PC-3 (cell line): ENCODE measurements around the gene LGALS7B.
A peak's percentile ranks its signal among the peaks of the same experiment; 100 is the strongest.

Experiments
- EZH2 ChIP-seq: fragments of 300-600 bp; sonication (generic); IDR thresholded peaks from one replicate; pipeline ENCODE4 v1.6.1; 2017; ENCODE audit warnings: antibody characterized with exemption, mild to moderate bottlenecking, low read length; ENCODE audit not compliant: unreplicated experiment
- EZH2phosphoT487 ChIP-seq: fragments of 300-600 bp; sonication (generic); IDR thresholded peaks from 2 replicates; pipeline ENCODE4 v1.6.1; 2018; ENCODE audit warnings: mild to moderate bottlenecking, antibody characterized with exemption, low read length, borderline replicate concordance
- TF ChIP-seq, protein P1 (sequence below): fragments of 300-600 bp; sonication (generic); conservative IDR thresholded peaks from 2 replicates; pipeline ENCODE4 v1.5.1; 2017; ENCODE audit warnings: antibody characterized with exemption, low read depth, mild to moderate bottlenecking, low read length

DNA sequence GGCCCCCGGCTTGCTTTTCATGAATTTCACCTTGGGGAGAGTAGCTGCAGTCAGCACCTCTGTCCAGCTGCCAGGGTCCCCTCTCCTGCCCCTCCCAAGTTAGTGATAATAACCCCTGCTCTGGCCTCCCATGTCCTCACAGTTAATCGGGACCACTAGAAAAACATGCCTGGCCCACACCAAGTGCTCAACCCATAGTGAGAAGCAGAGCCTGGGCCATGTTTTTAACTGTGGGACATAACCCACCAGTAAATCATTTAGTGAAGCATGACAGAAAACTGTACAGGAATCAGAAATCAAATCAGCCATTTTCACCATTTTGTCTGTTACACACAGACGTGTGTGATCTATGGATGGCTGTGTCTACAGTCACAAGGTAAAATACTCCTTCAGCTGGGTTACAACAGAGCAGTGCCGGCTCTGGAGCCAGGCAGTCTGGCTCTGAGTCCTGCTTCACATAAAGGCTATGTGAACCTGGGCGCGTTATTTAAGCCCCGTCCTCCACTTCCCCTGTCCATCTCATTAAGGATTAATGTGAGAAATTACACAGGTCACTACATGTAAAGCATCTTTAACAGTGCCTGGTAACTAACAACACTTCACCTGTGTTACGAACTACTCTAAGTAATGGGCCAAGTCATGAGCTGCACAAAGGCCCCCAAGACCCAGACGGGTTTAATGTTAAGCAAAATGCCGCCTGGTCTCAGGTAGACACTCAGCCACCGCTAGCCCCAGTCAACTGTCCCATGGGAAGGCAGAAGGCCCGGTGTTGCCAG is 50.2 kb downstream of the LGALS7B start:
- TF ChIP-seq, protein P1, sequence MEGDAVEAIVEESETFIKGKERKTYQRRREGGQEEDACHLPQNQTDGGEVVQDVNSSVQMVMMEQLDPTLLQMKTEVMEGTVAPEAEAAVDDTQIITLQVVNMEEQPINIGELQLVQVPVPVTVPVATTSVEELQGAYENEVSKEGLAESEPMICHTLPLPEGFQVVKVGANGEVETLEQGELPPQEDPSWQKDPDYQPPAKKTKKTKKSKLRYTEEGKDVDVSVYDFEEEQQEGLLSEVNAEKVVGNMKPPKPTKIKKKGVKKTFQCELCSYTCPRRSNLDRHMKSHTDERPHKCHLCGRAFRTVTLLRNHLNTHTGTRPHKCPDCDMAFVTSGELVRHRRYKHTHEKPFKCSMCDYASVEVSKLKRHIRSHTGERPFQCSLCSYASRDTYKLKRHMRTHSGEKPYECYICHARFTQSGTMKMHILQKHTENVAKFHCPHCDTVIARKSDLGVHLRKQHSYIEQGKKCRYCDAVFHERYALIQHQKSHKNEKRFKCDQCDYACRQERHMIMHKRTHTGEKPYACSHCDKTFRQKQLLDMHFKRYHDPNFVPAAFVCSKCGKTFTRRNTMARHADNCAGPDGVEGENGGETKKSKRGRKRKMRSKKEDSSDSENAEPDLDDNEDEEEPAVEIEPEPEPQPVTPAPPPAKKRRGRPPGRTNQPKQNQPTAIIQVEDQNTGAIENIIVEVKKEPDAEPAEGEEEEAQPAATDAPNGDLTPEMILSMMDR: peak; percentile 20; the same call in 1 of the 2 replicates
- TF ChIP-seq EZH2 (no peak), EZH2phosphoT487 (no peak)
